T-helper 2 cell treated with Interferon-gamma antibody and Interleukin-4, amounts not matched to agents 5 μg/mL and 100 μg/mL, for 36 hours (primary cell): Measurements from ENCODE around the gene KDM4C.

Experiments
- DNase-seq: peaks from one replicate; pipeline ENCODE4 v3.0.0; 2021; ENCODE audit warnings: low spot score
- H3K27ac Mint-ChIP-seq: one replicate; pipeline ENCODE4 v1.8.0; 2021; ENCODE audit warnings: mild to moderate bottlenecking, mixed read lengths
- H3K27me3 Mint-ChIP-seq: one replicate; pipeline ENCODE4 v1.8.0; 2021; ENCODE audit warnings: low read depth, mixed read lengths
- H3K36me3 Mint-ChIP-seq: one replicate; pipeline ENCODE4 v1.8.0; 2021; ENCODE audit warnings: low read depth, mixed read lengths
- H3K4me1 Mint-ChIP-seq: one replicate; pipeline ENCODE4 v1.8.0; 2021; ENCODE audit warnings: low read depth, mixed read lengths
- H3K4me3 Mint-ChIP-seq: one replicate; pipeline ENCODE4 v1.8.0; 2022; ENCODE audit warnings: mild to moderate bottlenecking, moderate library complexity, mixed read lengths
- H3K9me3 Mint-ChIP-seq: one replicate; pipeline ENCODE4 v1.8.0; 2021; ENCODE audit warnings: mixed read lengths

The KDM4C gene

GRCh38 chr9:7042124-7042523, 284.4 kb downstream of the KDM4C start:
- Mint-ChIP-seq H3K4me3 (no peak overlapping the region), H3K27me3 (no peaks in the 10 kb centered on the region), H3K9me3 (no peaks in the 10 kb centered on the region), H3K27ac (no peak overlapping the region), H3K4me1 (peaks cover 13% of the 10 kb centered on the region), H3K36me3 (peaks cover 25% of the 10 kb centered on the region)
- DNase-seq, result no peak

- no peaks in the 10 kb centered on the region for H3K9me3 Mint-ChIP-seq
- no peak overlapping the region for H3K4me3 Mint-ChIP-seq
- no peak overlapping the region for H3K27ac Mint-ChIP-seq
- peaks cover 14% of the 10 kb centered on the region for H3K4me1 Mint-ChIP-seq
- no peaks in the 10 kb centered on the region for H3K27me3 Mint-ChIP-seq
- H3K36me3 Mint-ChIP-seq, result peaks cover 42% of the 10 kb centered on the region
- DNase-seq, result no peak
These were observed 287.6 kb downstream of the KDM4C start for GRCh38 chr9:7045361-7045760.

GRCh38 chr9:7051711-7052110, 293.9 kb downstream of the KDM4C start:
- Mint-ChIP-seq H3K9me3 (no peaks in the 10 kb centered on the region), H3K27me3 (no peaks in the 10 kb centered on the region), H3K27ac (no peak overlapping the region), H3K4me1 (peaks cover 26% of the 10 kb centered on the region), H3K36me3 (peaks cover 34% of the 10 kb centered on the region), H3K4me3 (no peak overlapping the region)
- no peak for DNase-seq

- Mint-ChIP-seq H3K9me3 (no peaks in the 10 kb centered on the region), H3K27me3 (no peaks in the 10 kb centered on the region), H3K36me3 (peaks cover 21% of the 10 kb centered on the region), H3K27ac (no peak overlapping the region), H3K4me3 (no peak overlapping the region), H3K4me1 (peaks cover 24% of the 10 kb centered on the region)
- no peak for DNase-seq
These were observed 296.1 kb downstream of the KDM4C start for GRCh38 chr9:7053903-7054302.

- no peaks in the 10 kb centered on the region for H3K27me3 Mint-ChIP-seq
- H3K4me1 Mint-ChIP-seq, result peaks cover 24% of the 10 kb centered on the region
- no peak overlapping the region for H3K27ac Mint-ChIP-seq
- H3K4me3 Mint-ChIP-seq, result peak overlapping the region; percentile 27
- DNase-seq, result no peak
- peaks cover 15% of the 10 kb centered on the region for H3K36me3 Mint-ChIP-seq
- no peaks in the 10 kb centered on the region for H3K9me3 Mint-ChIP-seq
These were observed 297.6 kb downstream of the KDM4C start for GRCh38 chr9:7055171-7055903.

- DNase-seq, result no peak
- Mint-ChIP-seq H3K4me3 (no peak overlapping the region), H3K27ac (no peak overlapping the region), H3K4me1 (peaks cover 24% of the 10 kb centered on the region), H3K36me3 (peaks cover 16% of the 10 kb centered on the region), H3K9me3 (no peaks in the 10 kb centered on the region), H3K27me3 (no peaks in the 10 kb centered on the region)
These were observed 298.5 kb downstream of the KDM4C start for GRCh38 chr9:7056254-7056653.

- H3K4me3 Mint-ChIP-seq, result no peak overlapping the region
- DNase-seq, result no peak
- H3K4me1 Mint-ChIP-seq, result peaks cover 18% of the 10 kb centered on the region
- no peaks in the 10 kb centered on the region for H3K27me3 Mint-ChIP-seq
- H3K27ac Mint-ChIP-seq, result no peak overlapping the region
- H3K36me3 Mint-ChIP-seq, result peaks cover 22% of the 10 kb centered on the region
- H3K9me3 Mint-ChIP-seq, result no peaks in the 10 kb centered on the region
These were observed 300.7 kb downstream of the KDM4C start for GRCh38 chr9:7058473-7058872.

- H3K9me3 Mint-ChIP-seq, result no peaks in the 10 kb centered on the region
- H3K36me3 Mint-ChIP-seq, result peaks cover 7% of the 10 kb centered on the region
- no peak overlapping the region for H3K27ac Mint-ChIP-seq
- no peak for DNase-seq
- no peaks in the 10 kb centered on the region for H3K27me3 Mint-ChIP-seq
- H3K4me3 Mint-ChIP-seq, result no peak overlapping the region
- H3K4me1 Mint-ChIP-seq, result no peaks in the 10 kb centered on the region
These were observed 309.4 kb downstream of the KDM4C start for GRCh38 chr9:7067169-7067568.

GRCh38 chr9:7071916-7072315, 314.1 kb downstream of the KDM4C start:
- Mint-ChIP-seq H3K36me3 (peaks cover 22% of the 10 kb centered on the region), H3K27ac (no peak overlapping the region), H3K4me1 (no peaks in the 10 kb centered on the region), H3K9me3 (no peaks in the 10 kb centered on the region), H3K4me3 (no peak overlapping the region), H3K27me3 (no peaks in the 10 kb centered on the region)
- DNase-seq, result no peak

GRCh38 chr9:7073706-7074105, 315.9 kb downstream of the KDM4C start:
- Mint-ChIP-seq H3K27me3 (no peaks in the 10 kb centered on the region), H3K27ac (no peak overlapping the region), H3K4me3 (no peak overlapping the region), H3K36me3 (peaks cover 31% of the 10 kb centered on the region), H3K4me1 (no peaks in the 10 kb centered on the region), H3K9me3 (no peaks in the 10 kb centered on the region)
- DNase-seq, result no peak

- Mint-ChIP-seq H3K27me3 (no peaks in the 10 kb centered on the region), H3K9me3 (no peaks in the 10 kb centered on the region), H3K4me3 (no peak overlapping the region), H3K4me1 (no peaks in the 10 kb centered on the region), H3K27ac (no peak overlapping the region), H3K36me3 (peaks cover 31% of the 10 kb centered on the region)
- DNase-seq, result no peak
These were observed 317.4 kb downstream of the KDM4C start for GRCh38 chr9:7075154-7075553.

GRCh38 chr9:7079051-7079450, 321.3 kb downstream of the KDM4C start:
- Mint-ChIP-seq H3K4me3 (no peak overlapping the region), H3K27me3 (no peaks in the 10 kb centered on the region), H3K9me3 (no peaks in the 10 kb centered on the region), H3K4me1 (no peaks in the 10 kb centered on the region), H3K36me3 (peaks cover 25% of the 10 kb centered on the region), H3K27ac (no peak overlapping the region)
- DNase-seq, result no peak

GRCh38 chr9:7081065-7081600, 323.4 kb downstream of the KDM4C start:
- H3K27ac Mint-ChIP-seq, result no peak overlapping the region
- peaks cover 18% of the 10 kb centered on the region for H3K36me3 Mint-ChIP-seq
- H3K4me1 Mint-ChIP-seq, result peaks cover 3% of the 10 kb centered on the region

GRCh38 chr9:7083192-7083591, 325.4 kb downstream of the KDM4C start:
- H3K9me3 Mint-ChIP-seq, result no peaks in the 10 kb centered on the region
- no peak for DNase-seq
- peaks cover 9% of the 10 kb centered on the region for H3K36me3 Mint-ChIP-seq
- peaks cover 3% of the 10 kb centered on the region for H3K4me1 Mint-ChIP-seq
- H3K27ac Mint-ChIP-seq, result no peak overlapping the region
- no peak overlapping the region for H3K4me3 Mint-ChIP-seq
- H3K27me3 Mint-ChIP-seq, result no peaks in the 10 kb centered on the region

More at GRCh38 chr9:7081065-7081600, 323.4 kb downstream of the KDM4C start:
- H3K4me3 Mint-ChIP-seq, result no peak overlapping the region
- H3K27me3 Mint-ChIP-seq, result no peaks in the 10 kb centered on the region
- H3K9me3 Mint-ChIP-seq, result no peaks in the 10 kb centered on the region
- DNase-seq, result no peak

- no peak overlapping the region for H3K27ac Mint-ChIP-seq
- no peak overlapping the region for H3K4me3 Mint-ChIP-seq
- H3K36me3 Mint-ChIP-seq, result peaks cover 6% of the 10 kb centered on the region
- H3K27me3 Mint-ChIP-seq, result no peaks in the 10 kb centered on the region
- H3K4me1 Mint-ChIP-seq, result peaks cover 7% of the 10 kb centered on the region
- no peaks in the 10 kb centered on the region for H3K9me3 Mint-ChIP-seq
- DNase-seq, result no peak
These were observed 327.6 kb downstream of the KDM4C start for GRCh38 chr9:7085357-7085756.
